ENCODE results near the gene C17orf58. TPM values are rescaled to one million over a fixed set of nuclear protein-coding genes. Genes with fewer than 3 reads are reported as not detected.

Gene C17orf58
- total and polyA plus RNA-seq, 9 of the 15 experiments (the other 6 are each of a cell fraction or from before 2014, with no cell fraction given), result 8.6 to 37.4 (median 27.6) TPM

- peak; percentile 78; the same call in 1 of the 2 replicates for TF ChIP-seq SOX6 (IDR thresholded peaks at IDR 0.05)
- peak; percentile 15; the same call in 1 of the 2 replicates for TF ChIP-seq TAL1 (IDR thresholded peaks at IDR 0.05)
- TF ChIP-seq RFX1 (IDR thresholded peaks at IDR 0.05), result no peak
- peak; percentile 94 for TF ChIP-seq RBM22 (IDR thresholded peaks at IDR 0.05; ENCODE audit: low read depth, low read length, poor library complexity, severe bottlenecking)
- no peak for TF ChIP-seq IRF2 (CRISPR knock-in tag; IDR thresholded peaks at IDR 0.05)
- TF ChIP-seq SMARCA5 (IDR thresholded peaks at IDR 0.05), result 0 out of 2 replicates have a peak, but pooled peaks have one; percentile 17
- TF ChIP-seq ZNF318 (IDR thresholded peaks at IDR 0.05; ENCODE audit: borderline replicate concordance in 1 of 2, low read depth in 1 of 2), result no peak
- no peak for TF ChIP-seq ZNF512 (tag; IDR thresholded peaks at IDR 0.05)
- 0 out of 2 replicates have a peak, but pooled peaks have one; percentile 16 for TF ChIP-seq BMI1 (IDR thresholded peaks at IDR 0.05; ENCODE audit: low read length)
- no peak for TF ChIP-seq ZNF239 (CRISPR knock-in tag; IDR thresholded peaks at IDR 0.05)
- 0 out of 2 replicates have a peak, but pooled peaks have one; percentile 25 for TF ChIP-seq ZNF282 (CRISPR knock-in tag; IDR thresholded peaks at IDR 0.05)
- TF ChIP-seq ZNF184 (CRISPR knock-in tag; IDR thresholded peaks at IDR 0.05), result no peak
- peak in 1 of 2 experiments; percentile 86 for TF ChIP-seq AFF1 (IDR thresholded peaks at IDR 0.05; ENCODE audit: low read depth in 1 of 2, partially characterized antibody in 2 of 2)
Measured at GRCh38 chr17:68019675-68020408, 23.6 kb upstream of the C17orf58 start (continued).
